GM06990 (cell line): ENCODE data around the gene SUGCT.
A peak's percentile ranks its signal among the peaks of the same experiment; 100 is the strongest.

Experiments
- DNase-seq: peaks from one replicate; pipeline ENCODE4 v3.0.0-alpha.2; 2011; ENCODE audit not compliant: insufficient read length; ENCODE audit errors: extremely low read depth
- H3K27me3 ChIP-seq: replicated peaks from 2 replicates; pipeline ENCODE4 v1.6.0; 2011; ENCODE audit warnings: low read length; ENCODE audit not compliant: control insufficient read depth, insufficient read depth
- H3K36me3 ChIP-seq: 2 replicates; pipeline ENCODE4 v1.5.1; 2011; ENCODE audit warnings: low read length; ENCODE audit not compliant: control insufficient read depth, insufficient read depth
- H3K4me3 ChIP-seq: replicated peaks from 2 replicates; pipeline ENCODE4 v1.5.1; 2011; ENCODE audit warnings: low read depth, mild to moderate bottlenecking, control low read depth, low read length
- TF ChIP-seq, protein P1 (sequence below): IDR thresholded peaks from 2 replicates; pipeline ENCODE4 v1.5.1; 2011; ENCODE audit warnings: low read length, control low read depth, mild to moderate bottlenecking, inconsistent platforms; ENCODE audit not compliant: insufficient read depth, poor library complexity, severe bottlenecking

Gene SUGCT

GRCh38 chr7:40674316-40674715 is 539.5 kb downstream of the SUGCT start:
- TF ChIP-seq, protein P1, sequence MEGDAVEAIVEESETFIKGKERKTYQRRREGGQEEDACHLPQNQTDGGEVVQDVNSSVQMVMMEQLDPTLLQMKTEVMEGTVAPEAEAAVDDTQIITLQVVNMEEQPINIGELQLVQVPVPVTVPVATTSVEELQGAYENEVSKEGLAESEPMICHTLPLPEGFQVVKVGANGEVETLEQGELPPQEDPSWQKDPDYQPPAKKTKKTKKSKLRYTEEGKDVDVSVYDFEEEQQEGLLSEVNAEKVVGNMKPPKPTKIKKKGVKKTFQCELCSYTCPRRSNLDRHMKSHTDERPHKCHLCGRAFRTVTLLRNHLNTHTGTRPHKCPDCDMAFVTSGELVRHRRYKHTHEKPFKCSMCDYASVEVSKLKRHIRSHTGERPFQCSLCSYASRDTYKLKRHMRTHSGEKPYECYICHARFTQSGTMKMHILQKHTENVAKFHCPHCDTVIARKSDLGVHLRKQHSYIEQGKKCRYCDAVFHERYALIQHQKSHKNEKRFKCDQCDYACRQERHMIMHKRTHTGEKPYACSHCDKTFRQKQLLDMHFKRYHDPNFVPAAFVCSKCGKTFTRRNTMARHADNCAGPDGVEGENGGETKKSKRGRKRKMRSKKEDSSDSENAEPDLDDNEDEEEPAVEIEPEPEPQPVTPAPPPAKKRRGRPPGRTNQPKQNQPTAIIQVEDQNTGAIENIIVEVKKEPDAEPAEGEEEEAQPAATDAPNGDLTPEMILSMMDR: no peak
- no peak for DNase-seq

DNA sequence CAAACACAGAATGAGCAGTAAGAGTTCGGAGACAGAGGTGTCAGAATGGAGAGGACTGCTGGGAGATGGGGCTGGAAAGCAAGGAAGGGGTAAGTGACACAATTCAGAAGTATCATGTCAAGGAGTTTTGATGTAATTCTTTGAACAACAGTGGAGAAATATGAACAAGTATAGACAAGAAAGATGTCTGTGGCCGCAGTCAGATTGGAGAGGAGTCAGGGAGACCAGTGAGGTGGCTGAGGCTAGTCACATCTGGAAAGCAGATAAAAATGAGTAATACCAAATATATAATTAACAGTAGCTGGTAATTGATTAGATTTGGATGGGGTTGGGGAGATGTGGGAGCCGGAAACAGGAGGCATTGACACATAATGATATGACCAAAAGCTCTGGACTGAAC is 540.9 kb downstream of the SUGCT start:
- no peak overlapping the region for H3K4me3 ChIP-seq
- DNase-seq: no peak
- no peaks in the 10 kb centered on the region for H3K36me3 ChIP-seq
- no peaks in the 10 kb centered on the region for H3K27me3 ChIP-seq
- TF ChIP-seq, protein P1: no peak

More at GRCh38 chr7:40674316-40674715, 539.5 kb downstream of the SUGCT start:
- Histone ChIP-seq H3K36me3 (no peaks in the 10 kb centered on the region), H3K4me3 (no peak overlapping the region), H3K27me3 (no peaks in the 10 kb centered on the region)

DNA sequence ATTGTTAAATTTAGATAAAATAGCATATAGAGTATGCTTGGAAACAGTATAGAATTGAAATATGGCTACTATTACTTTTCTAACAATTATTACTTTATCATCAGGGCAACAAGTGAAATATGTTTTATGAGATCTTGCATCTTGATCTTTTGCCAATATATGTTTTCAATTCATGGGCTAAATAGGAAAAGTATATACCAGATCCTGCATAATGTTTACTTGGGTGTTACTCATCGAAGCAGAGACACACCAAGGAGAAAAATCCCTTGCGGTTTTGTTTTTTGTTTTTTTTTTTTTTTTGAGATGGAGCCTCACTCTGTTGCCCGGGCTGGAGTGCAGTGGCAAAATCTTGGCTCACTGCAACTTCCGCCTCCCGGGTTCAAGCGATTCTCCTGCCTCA is 541.4 kb downstream of the SUGCT start:
- TF ChIP-seq, protein P1: no peak
- Histone ChIP-seq H3K36me3 (no peaks in the 10 kb centered on the region), H3K4me3 (no peak overlapping the region), H3K27me3 (no peaks in the 10 kb centered on the region)
- no peak for DNase-seq

DNA sequence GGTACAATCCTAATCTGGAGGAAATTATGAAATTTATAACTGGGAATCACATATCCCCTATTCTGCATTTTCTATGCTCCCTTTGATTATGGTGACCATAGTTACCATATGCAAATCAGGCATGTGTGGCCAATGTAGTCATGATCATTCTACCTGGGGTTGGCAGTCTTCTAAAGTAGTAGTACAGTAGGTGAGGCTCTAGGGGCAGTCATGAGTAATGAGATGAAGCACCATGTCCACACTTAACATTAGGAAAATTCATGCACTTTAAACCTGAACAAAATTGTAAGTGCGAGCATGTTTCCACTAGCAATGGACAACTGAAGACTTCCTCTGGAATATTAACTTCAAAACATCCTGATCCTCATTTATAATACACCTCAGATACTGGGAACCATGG is 545.9 kb downstream of the SUGCT start:
- Histone ChIP-seq H3K27me3 (no peaks in the 10 kb centered on the region), H3K4me3 (no peak overlapping the region), H3K36me3 (no peaks in the 10 kb centered on the region)
- DNase-seq: no peak
- TF ChIP-seq, protein P1: peak; percentile 41

DNA sequence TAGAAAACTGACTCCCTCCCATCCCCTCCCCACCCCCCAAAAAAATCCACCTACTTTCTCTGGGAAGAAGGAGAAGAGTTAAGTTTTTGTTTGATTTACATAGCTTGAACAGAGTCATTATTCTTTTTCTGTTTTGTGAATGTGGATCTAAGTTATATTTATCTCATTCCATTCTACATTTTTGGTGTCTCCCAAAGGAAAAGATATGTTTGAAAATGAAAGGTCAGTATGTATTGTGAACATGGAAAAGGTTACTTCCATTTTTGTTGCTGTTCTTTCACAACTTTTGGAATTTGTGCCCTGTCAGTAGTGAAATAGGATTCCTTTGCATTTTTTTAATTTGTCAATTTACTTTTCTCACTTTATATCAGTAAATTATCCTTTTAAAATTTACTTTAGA is 547.9 kb downstream of the SUGCT start:
- TF ChIP-seq, protein P1: no peak
- no peaks in the 10 kb centered on the region for H3K36me3 ChIP-seq
- DNase-seq: no peak
- H3K4me3 ChIP-seq: no peak overlapping the region
- no peaks in the 10 kb centered on the region for H3K27me3 ChIP-seq
